ENCODE data around the gene INO80D. TPM values are rescaled to one million over a fixed set of nuclear protein-coding genes. Genes with fewer than 3 reads are reported as not detected.

The INO80D gene
- total and polyA plus RNA-seq, 2 of the 13 experiments (the other 11 are each of a cell fraction or from before 2014, with no cell fraction given): 7.6 to 7.9 TPM

DNA sequence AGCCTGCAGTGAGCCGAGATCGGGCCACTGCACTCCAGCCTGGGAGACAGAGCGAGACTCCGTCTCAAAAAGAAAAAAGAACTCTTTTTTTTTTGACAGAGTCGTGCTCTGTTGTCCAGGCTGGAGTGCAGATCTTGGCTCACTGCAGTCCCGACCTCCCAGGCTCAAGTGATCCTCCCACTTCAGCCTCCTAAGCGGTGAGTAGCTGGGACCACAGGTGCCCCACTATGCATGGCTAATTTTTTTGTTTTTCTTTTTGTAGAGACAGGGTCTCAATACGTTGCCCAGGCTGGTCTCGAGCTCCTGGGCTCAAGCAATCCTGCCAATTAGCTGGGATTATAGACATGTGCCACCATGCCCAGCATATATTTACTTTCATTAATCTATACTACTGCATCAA, 12.5 kb upstream of the INO80D start:
- POLR2A ChIA-PET: interaction anchor here (2.6 kb wide), 1 partner anchor 12 kb away, joined by 15 read pairs; the partner anchor contains the start of gene INO80D
- no TSS peak for BruUV-seq (replicated peaks)
- Histone ChIP-seq H3K4me1 (ENCODE audit: insufficient read depth, low read length) (no peaks in the 10 kb centered on the region), H3K79me2 (ENCODE audit: insufficient read depth, low read length) (no peaks in the 10 kb centered on the region), H2AFZ (ENCODE audit: low read length) (no peak overlapping the region), H3K9me3 (ENCODE audit: low read length) (no peaks in the 10 kb centered on the region), H4K20me1 (ENCODE audit: insufficient read depth, low read length) (no peaks in the 10 kb centered on the region), H3K4me2 (ENCODE audit: low read depth, low read length) (no peak overlapping the region), H3K9ac (ENCODE audit: insufficient read depth, low read depth, low read length) (no peak overlapping the region), H3K4me3 (replicated peaks in 1 of 3; ENCODE audit: insufficient read depth in 1 of 3, low read depth in 2 of 3, low read length in 3 of 3) (no peak overlapping the region), H3K27me3 (ENCODE audit: control insufficient read depth in 1 of 2, insufficient read depth in 2 of 2, low read length in 2 of 2) (no peaks in the 10 kb centered on the region), H3K27ac (ENCODE audit: extremely low read length, insufficient read depth, low read length) (no peak overlapping the region), H3K36me3 (replicated peaks in 1 of 2; ENCODE audit: control insufficient read depth in 1 of 2, insufficient read depth in 2 of 2, low read length in 2 of 2) (no peaks in the 10 kb centered on the region)
- ATAC-seq (no peak), FAIRE-seq (no peak), DNase-seq (ENCODE audit: low spot score) (no peak)
- in situ Hi-C loops (cut with HindIII; ENCODE audit: extremely low pct_ligation_motif_present, low pct_unique_long_range_greater_than_20kb): no loop called here
- TF ChIP-seq ZMYM4 (CRISPR knock-in tag; IDR thresholded peaks at IDR 0.05): no peak
- no peak for TF ChIP-seq ZNF432 (CRISPR knock-in tag; IDR thresholded peaks at IDR 0.05; ENCODE audit: borderline replicate concordance)
- TF ChIP-seq ZNF782 (CRISPR knock-in tag; IDR thresholded peaks at IDR 0.05; ENCODE audit: borderline replicate concordance): no peak
- TF ChIP-seq CENPT (CRISPR knock-in tag; IDR thresholded peaks at IDR 0.05; ENCODE audit: low read depth): no peak
- TF ChIP-seq, protein P1, sequence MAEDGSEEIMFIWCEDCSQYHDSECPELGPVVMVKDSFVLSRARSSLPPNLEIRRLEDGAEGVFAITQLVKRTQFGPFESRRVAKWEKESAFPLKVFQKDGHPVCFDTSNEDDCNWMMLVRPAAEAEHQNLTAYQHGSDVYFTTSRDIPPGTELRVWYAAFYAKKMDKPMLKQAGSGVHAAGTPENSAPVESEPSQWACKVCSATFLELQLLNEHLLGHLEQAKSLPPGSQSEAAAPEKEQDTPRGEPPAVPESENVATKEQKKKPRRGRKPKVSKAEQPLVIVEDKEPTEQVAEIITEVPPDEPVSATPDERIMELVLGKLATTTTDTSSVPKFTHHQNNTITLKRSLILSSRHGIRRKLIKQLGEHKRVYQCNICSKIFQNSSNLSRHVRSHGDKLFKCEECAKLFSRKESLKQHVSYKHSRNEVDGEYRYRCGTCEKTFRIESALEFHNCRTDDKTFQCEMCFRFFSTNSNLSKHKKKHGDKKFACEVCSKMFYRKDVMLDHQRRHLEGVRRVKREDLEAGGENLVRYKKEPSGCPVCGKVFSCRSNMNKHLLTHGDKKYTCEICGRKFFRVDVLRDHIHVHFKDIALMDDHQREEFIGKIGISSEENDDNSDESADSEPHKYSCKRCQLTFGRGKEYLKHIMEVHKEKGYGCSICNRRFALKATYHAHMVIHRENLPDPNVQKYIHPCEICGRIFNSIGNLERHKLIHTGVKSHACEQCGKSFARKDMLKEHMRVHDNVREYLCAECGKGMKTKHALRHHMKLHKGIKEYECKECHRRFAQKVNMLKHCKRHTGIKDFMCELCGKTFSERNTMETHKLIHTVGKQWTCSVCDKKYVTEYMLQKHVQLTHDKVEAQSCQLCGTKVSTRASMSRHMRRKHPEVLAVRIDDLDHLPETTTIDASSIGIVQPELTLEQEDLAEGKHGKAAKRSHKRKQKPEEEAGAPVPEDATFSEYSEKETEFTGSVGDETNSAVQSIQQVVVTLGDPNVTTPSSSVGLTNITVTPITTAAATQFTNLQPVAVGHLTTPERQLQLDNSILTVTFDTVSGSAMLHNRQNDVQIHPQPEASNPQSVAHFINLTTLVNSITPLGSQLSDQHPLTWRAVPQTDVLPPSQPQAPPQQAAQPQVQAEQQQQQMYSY (CRISPR knock-in tag; IDR thresholded peaks at IDR 0.05): no peak
- WGBS (ENCODE audit: low lambda C conversion rate): 90% methylated on average over 9 of the region's 9 CpGs
- CTCF ChIA-PET (ENCODE audit: low intra/inter-chr PET ratio, low total read pairs): no interaction called here
- intact Hi-C loops (cut with micrococcal nuclease; ENCODE audit: unreplicated experiment): no loop called here

Data from HepG2 (cell line).